ENCODE data around the gene PAOX.
"Not testable (repeated sequence)": the region's sequence is repeated elsewhere in the genome, so short reads cannot be mapped to it uniquely, and the experiment has no call there.

PAOX gene

GRCh38 chr10:133403359-133403758 lies 24.3 kb downstream of the PAOX start:
- in situ Hi-C loops (cut with MboI; ENCODE audit: low sequenced_read_pairs) = no loop called here

DNA sequence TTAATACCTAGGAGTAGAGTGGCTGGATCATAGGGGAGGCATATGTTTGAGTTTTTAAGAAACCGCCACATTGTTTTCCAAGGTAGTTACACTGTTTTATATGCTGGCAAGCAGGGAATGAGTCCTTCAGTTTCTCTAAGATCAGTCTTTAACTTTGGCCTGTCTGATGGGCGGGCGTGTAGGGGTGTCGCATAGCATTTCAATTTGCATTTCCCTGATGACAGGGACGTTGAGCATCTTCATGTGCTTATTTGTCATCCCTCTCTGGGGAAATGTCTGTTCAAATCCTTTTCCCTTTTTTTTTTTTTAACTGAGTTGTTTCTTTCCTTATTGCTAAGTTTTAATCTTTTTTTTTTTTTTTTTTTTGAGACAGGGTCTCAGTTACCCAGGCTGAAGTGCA lies 24.7 kb downstream of the PAOX start:
- in situ Hi-C loops (cut with MboI; ENCODE audit: low sequenced_read_pairs) = no loop called here

- in situ Hi-C loops (cut with MboI; ENCODE audit: low sequenced_read_pairs) = no loop called here
These were observed 26.2 kb downstream of the PAOX start for GRCh38 chr10:133405272-133405671.

DNA sequence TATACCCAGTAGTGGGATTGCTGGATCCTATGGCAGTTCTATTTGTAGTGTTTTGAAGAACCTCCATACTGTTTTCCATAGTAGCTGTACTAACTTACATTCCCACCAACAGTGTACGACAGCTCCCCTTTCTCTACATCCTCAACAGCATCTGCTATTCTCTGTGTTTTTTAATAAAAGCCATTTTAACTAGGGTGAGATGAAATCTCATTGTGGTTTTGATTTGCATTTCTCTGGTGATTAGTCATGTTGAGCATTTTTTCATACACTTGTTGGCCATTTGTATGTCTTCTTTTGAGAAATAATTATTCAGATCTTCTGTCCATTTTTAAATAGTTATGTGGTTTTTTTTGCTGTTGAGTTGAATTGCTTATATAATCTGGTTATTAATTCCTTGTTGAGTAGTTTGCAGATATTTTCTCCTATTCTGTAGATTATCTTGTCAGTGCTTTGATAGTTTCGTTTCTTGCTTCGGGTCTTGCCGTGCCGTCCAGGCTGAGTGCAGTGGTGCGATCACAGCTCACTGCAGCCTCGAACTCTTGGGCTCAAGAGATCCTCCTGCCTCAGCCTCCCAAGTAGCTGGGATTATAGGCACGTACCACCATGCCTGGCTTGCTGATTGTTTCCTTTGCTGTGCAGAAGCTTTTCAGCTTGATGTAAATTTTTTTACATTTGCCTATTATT lies 26.9 kb downstream of the PAOX start:
- in situ Hi-C loops (cut with MboI; ENCODE audit: low sequenced_read_pairs) = no loop called here

DNA sequence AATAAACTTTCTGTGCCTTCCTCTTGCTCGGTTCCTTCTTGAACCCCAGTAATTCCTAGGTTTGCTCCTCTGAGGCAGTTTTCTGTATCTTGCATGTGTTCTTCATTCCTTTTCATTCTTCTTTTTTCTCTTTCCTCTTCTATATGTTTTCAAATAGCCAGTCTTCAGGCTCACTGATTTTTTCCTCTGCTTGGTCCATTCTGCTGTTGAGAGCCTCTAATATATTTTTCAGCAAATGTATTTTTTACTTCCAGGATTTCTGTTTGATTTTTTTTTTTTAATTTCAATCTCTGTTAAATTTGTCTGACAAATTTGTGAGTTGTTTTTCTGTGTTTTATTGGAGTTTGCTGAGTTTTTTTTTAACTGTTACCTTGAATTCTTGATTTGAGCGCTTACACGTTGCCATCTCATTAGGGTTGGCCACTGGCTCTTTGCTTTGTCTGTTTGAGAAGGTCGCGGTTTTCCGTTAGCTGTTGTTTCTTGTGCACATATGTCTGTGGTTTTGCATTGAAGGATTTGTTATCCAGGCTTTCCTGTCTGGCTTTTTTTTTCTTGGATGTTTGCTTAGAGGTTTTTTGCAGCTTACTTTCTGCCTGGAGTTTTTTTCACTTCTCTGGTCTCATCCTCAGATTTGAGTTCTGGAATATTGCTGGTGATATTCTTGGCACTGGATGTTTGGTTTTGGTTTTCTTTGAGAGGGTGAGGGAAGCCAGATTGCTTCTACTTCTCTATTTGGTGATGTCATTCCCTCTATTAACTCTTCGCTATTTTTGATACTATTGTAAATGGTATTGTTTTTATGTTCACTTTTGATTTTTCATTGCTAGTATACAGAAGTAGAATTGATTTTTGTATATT lies 32.7 kb downstream of the PAOX start:
- in situ Hi-C loops (cut with MboI; ENCODE audit: low sequenced_read_pairs) = no loop called here

- in situ Hi-C loops (cut with MboI; ENCODE audit: low sequenced_read_pairs) = no loop called here
These were observed 33.3 kb downstream of the PAOX start for GRCh38 chr10:133412381-133412711.

- in situ Hi-C loops (cut with MboI; ENCODE audit: low sequenced_read_pairs) = not testable (repeated sequence)
These were observed 35.3 kb downstream of the PAOX start for GRCh38 chr10:133414401-133414800.

DNA sequence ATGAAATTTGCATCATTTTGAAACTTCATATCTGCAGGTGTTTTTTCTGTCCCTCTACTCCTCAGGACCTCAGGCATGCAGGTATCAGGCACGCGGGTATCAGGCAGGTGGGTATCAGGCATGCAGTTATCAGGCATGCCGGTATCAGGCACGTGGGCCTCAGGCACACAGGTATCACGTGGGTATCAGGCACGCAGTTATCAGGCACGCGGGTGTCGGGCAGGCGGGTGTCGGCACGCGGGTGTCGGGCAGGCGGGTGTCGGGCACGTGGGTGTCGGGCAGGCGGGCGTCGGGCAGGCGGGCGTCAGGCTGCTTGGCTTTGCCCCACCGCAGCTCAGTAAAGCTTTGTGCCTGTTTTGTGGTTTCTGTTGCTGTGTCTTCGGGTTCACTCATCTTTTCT lies 36.7 kb downstream of the PAOX start:
- in situ Hi-C loops (cut with MboI; ENCODE audit: low sequenced_read_pairs) = no loop called here

GRCh38 chr10:133418289-133418993 lies 39.4 kb downstream of the PAOX start:
- in situ Hi-C loops (cut with MboI; ENCODE audit: low sequenced_read_pairs) = no loop called here

GRCh38 chr10:133419211-133419950 lies 40.3 kb downstream of the PAOX start:
- in situ Hi-C loops (cut with MboI; ENCODE audit: low sequenced_read_pairs) = no loop called here

DNA sequence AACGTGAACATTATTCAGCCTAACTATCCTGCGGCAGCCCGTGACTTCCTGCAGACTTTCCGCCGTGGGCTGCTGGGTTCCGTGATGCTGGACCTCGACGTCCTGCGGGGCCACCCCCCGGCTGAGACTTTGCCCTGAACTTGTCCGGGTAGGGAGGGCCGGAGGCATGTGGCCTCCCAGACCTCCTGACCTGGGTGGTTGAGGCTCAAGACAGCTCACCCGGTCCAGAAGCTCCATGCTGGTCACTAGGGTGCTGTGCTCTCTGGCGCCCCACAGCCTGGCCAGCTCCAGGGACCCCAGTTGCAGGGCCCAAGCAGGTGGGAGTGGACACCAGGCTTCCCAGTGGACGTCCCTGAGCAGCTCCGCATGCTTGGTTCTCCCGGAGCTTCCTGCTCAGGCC lies 41.0 kb downstream of the PAOX start:
- in situ Hi-C loops (cut with MboI; ENCODE audit: low sequenced_read_pairs) = no loop called here

DNA sequence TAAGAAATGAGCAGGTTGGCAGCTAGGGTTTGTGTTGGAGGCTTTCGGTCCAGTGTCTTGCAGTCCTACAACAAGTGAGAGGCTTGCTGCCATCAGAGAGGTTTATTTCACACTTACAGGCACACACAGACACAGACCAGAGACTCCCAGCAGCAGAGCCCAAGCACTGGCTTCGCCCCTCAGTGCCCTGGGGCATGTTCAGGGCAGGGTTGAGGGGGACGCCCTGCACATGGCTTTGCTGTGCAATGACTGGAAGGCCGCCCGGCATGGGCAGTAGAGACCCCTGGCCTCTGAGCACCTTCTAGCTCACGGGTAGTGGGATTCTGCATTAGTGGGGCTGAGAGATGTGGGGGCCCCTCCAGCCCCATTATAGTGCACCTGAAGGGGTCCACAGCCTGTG lies 41.5 kb downstream of the PAOX start:
- in situ Hi-C loops (cut with MboI; ENCODE audit: low sequenced_read_pairs) = no loop called here

GRCh38 chr10:133421336-133422222 lies 42.5 kb downstream of the PAOX start:
- in situ Hi-C loops (cut with MboI; ENCODE audit: low sequenced_read_pairs) = no loop called here

DNA sequence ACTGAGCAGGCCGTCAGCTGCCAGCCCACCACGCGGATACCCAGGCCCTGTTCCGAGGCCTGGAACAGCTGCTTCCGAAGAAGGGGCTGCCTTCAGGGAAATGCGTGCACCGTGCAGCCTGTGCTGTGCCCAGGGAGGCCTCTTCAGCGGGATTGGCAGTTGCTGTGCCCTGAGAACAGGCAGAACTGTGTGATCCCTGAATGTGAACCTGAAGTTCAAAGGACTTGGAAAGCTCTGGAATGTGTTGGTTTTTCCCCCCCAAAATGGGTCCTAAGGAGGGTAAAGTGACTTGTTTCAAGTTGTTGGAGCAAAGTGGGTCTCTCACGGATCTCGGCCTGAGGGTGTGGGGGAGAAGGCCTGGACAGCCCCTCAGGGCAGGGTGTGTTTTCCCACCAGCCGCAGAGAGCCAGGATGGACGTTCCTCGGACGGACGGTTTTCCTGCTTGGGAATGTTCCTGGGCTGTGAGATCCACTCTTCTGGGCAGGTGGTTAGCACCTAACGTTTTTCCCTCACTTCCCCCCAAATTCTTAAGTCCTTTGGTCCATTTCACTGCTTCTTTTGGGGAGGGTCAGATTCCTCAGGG lies 43.3 kb downstream of the PAOX start:
- in situ Hi-C loops (cut with MboI; ENCODE audit: low sequenced_read_pairs) = no loop called here

GRCh38 chr10:133422807-133423771 lies 44.0 kb downstream of the PAOX start:
- in situ Hi-C loops (cut with MboI; ENCODE audit: low sequenced_read_pairs) = no loop called here

DNA sequence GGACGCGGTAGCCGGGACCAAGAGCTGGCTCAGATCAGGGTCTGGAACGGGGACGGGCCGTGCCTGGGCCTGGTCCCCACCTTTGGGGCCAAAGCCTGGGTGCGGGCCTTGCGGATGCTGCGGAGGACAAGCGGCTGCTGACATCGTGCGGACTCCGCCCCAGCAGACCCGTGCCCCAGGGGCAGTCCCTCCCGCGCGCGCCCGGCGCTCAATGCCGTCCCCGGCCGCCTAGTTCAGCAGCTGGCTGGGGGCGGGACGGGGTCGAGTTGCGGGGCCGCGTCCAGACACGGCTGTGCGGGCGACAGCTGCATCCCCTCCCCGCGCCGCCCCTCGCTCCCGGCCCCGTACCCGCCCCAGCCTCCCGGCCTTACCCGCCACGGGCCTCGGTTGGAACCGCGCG lies 45.0 kb downstream of the PAOX start:
- in situ Hi-C loops (cut with MboI; ENCODE audit: low sequenced_read_pairs) = not testable (repeated sequence)

GRCh38 chr10:133424601-133425000 lies 45.5 kb downstream of the PAOX start, which contains the start of gene SPRN:
Gene SPRN (minus strand): TSS chr10:133424625. CDS start chr10:133423681, 944 bp downstream.
- in situ Hi-C loops (cut with MboI; ENCODE audit: low sequenced_read_pairs) = not testable (repeated sequence)

DNA sequence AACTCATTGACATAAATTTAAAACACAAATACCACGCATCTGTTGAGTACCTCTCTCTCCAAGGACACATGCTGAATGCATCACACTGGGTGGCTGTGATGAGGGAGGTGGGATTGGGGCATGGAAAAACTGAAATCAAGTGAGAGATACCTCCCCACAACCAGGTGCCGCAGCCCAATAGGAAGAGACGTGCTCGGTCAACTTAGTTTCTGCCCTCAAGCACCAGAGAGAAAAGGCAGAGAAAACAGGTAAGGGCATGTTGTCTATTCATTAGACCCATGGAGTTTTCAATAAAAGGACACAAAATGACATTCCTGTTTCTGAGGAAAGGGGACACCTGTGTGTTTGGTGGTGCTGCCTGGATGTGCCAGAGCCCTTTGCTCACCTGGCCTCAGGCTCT lies 50.5 kb downstream of the PAOX start:
- in situ Hi-C loops (cut with MboI; ENCODE audit: low sequenced_read_pairs) = not testable (repeated sequence)

All from HL-60/S4 treated with phorbol 12-myristate 13-acetate at 8.2 ng/mL for 4 days and 3 days (cell line).